ENCODE data around the gene PCOLCE2.

DNA sequence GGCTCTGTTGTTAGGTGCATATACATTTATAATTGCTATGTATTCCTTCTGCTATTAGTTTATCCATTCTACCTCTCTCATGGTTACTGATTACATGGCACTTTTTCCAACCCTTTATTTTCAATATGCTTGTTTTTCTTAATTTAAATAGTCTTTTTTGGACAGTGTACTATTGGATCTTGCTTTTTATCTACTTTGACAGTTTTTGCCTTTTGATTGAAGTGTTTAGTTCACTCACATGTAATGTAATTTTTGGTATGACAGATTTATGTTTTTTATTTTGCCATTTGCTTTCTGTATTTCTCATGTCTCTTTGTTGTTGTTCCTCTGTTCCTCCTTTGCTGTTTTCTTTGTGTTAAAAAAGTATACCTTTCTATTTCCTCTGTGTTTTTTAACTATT lies 120.5 kb downstream of the PCOLCE2 start:
- no peak for TF ChIP-seq POLR2A (IDR thresholded peaks at IDR 0.05)
- TF ChIP-seq, protein P1, sequence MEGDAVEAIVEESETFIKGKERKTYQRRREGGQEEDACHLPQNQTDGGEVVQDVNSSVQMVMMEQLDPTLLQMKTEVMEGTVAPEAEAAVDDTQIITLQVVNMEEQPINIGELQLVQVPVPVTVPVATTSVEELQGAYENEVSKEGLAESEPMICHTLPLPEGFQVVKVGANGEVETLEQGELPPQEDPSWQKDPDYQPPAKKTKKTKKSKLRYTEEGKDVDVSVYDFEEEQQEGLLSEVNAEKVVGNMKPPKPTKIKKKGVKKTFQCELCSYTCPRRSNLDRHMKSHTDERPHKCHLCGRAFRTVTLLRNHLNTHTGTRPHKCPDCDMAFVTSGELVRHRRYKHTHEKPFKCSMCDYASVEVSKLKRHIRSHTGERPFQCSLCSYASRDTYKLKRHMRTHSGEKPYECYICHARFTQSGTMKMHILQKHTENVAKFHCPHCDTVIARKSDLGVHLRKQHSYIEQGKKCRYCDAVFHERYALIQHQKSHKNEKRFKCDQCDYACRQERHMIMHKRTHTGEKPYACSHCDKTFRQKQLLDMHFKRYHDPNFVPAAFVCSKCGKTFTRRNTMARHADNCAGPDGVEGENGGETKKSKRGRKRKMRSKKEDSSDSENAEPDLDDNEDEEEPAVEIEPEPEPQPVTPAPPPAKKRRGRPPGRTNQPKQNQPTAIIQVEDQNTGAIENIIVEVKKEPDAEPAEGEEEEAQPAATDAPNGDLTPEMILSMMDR (IDR thresholded peaks at IDR 0.05) = no peak
